ENCODE results near the gene NKX2-3.

Gene NKX2-3

DNA sequence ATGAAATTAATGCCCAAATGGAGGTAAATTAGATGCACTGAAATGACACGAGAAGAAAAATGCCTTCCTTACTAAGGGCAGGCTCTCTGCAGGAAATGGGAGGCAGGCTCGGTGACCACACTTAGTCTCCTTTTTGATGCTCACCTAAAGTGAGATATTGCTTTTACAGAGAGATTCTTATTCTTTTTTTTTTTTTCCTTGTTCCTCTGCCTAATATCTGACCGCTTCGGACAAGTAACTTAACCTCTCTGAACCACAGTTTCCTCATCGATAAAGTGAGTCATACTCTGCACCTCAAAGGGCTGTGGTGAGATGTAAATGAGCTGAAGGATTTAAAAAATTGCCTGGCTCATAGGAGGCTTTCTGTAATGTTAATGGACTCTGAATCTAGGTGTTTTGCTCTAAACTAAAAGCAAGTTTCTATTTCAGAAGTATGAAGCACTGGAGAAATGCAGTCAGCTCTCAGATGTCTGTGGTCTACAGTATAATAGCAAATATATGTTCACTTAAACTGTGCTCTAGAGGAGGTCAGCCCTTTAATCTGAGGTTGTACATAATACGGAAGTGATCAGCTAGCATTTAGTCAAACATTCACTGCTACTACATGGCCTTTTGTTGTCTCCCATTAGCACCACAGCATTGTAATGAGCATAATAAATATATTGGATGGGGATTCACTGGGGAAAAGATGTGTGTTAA is 23.2 kb downstream of the NKX2-3 start:
- DNase-seq (ENCODE audit: low read depth): no peak
- H3K4me3 ChIP-seq (ENCODE audit: low read length): no peak overlapping the region
- TF ChIP-seq, protein P1, sequence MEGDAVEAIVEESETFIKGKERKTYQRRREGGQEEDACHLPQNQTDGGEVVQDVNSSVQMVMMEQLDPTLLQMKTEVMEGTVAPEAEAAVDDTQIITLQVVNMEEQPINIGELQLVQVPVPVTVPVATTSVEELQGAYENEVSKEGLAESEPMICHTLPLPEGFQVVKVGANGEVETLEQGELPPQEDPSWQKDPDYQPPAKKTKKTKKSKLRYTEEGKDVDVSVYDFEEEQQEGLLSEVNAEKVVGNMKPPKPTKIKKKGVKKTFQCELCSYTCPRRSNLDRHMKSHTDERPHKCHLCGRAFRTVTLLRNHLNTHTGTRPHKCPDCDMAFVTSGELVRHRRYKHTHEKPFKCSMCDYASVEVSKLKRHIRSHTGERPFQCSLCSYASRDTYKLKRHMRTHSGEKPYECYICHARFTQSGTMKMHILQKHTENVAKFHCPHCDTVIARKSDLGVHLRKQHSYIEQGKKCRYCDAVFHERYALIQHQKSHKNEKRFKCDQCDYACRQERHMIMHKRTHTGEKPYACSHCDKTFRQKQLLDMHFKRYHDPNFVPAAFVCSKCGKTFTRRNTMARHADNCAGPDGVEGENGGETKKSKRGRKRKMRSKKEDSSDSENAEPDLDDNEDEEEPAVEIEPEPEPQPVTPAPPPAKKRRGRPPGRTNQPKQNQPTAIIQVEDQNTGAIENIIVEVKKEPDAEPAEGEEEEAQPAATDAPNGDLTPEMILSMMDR (conservative IDR thresholded peaks at IDR 0.05; ENCODE audit: low read depth, low read length): no peak

DNA sequence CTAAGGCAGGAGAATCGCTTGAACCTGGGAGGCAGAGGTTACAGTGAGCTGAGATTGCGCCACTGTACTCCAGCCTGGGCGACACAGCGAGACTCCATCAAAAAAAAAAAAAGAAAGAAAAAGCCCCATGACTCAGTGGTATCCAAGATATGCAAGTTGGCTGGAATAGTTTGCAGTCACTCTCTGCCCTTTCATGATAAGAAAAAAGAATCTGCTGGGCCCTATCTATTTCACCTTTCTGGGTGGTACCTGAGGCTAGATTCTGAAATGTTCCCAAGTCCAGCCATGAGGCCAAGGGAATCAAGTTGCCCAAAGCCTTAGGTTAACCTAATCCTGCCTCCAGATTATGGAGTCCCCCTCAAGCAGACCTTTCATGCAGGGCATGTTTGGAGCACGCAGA is 24.3 kb downstream of the NKX2-3 start:
- H3K4me3 ChIP-seq (ENCODE audit: low read length): no peak overlapping the region
- TF ChIP-seq, protein P1 (conservative IDR thresholded peaks at IDR 0.05; ENCODE audit: low read depth, low read length): no peak
- DNase-seq (ENCODE audit: low read depth): no peak

DNA sequence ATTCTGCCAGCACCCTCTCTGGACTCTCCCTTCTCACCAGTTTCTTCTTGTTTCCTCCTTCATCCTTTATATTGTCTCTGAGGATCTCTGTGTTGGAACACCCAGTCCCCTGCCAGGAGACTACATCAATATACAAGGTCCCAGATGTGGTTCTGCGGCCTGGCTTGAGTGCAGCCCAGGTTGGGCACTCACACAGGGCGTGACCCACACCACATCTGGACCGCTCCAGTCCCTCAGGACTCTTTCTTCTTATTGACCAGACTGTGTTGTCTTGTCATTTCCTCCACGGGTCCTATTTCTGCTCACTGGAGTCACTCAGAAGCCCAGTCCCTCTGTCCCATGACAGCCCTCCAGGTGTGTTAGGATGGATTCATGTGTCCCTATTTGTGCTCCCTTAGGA is 26.0 kb downstream of the NKX2-3 start:
- no peak overlapping the region for H3K4me3 ChIP-seq (ENCODE audit: low read length)
- TF ChIP-seq, protein P1 (conservative IDR thresholded peaks at IDR 0.05; ENCODE audit: low read depth, low read length): no peak
- DNase-seq (ENCODE audit: low read depth): no peak

DNA sequence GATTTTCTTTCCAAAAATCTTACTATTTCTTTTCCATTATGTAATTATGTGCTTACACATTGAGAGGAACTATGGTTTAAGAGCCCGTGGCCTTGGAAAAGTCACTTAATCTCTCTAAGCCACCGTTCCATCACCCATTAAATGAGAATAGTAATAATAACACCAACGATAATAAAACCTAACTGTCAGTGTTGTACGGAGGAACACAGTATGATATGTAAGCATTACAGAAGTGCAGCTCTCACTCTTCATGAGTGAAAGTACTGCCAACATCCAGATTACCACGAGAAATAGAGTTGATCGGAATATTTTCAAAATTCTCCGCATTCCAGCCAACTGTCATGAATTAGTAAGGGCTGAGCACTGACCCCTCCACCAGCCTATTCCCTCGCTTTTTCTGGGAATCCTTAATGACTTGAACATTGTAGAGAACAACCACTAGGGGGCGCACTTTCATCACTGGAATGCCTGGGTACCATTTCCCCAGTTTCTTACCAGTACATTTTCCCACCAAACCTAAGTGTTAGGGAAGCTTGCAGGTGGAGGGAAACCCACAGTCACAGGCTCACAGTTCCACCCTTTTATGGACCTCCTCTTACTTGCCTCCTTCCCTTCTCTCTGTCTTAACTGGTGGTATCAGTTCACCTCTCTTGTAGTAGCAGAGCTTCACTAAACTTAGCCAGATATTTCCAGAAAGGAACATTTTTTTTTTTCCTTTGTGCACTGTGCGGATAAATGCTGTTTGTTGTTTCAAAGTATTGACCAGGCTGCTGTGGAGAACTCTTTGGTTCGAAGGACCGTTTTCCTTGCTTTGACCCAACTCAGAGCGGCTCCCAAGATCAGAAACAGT is 27.8 kb downstream of the NKX2-3 start:
- DNase-seq (ENCODE audit: low read depth): peak; percentile 6
- no peak overlapping the region for H3K4me3 ChIP-seq (ENCODE audit: low read length)
- TF ChIP-seq, protein P1 (conservative IDR thresholded peaks at IDR 0.05; ENCODE audit: low read depth, low read length): peak; percentile 76

DNA sequence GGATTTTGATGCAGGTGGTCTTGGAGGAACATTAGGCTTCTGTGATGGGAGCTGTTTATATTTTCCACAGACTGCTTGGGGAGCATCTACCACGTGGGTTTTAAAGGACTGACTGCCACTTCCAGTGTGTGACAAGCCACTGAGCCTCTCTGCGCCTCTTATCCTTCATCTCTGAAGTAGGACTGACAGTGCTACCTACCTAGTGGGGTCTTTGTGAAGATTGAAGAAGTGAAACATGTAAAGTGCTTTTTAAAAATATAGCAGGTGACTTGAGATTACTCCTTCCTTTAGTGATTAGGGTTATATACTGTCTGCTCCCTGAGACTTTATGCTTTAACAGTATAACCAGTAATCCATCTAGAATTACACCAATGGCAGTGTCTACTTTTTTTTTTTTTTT is 29.9 kb downstream of the NKX2-3 start:
- TF ChIP-seq, protein P1 (conservative IDR thresholded peaks at IDR 0.05; ENCODE audit: low read depth, low read length): no peak
- no peak for DNase-seq (ENCODE audit: low read depth)

DNA sequence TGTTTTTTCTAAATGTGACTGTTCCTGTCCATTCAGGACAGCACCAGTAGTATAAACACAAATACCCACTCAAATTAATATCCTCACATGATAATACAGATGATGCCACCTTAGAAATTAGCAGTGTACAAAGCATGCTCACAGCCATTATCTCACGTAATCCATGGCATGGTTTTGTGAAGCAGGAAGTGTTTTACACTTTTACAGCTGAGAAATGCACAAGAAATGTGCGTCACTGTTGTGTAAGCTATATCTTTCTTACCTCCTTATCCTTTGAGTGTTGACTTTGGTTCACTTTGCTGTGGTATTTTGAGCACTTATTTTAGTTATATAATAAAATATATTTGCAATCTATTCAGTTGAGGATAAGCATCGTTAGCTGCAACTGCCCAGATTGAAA is 31.6 kb downstream of the NKX2-3 start:
- no peak for DNase-seq (ENCODE audit: low read depth)
- no peak overlapping the region for H3K4me3 ChIP-seq (ENCODE audit: low read length)
- TF ChIP-seq, protein P1 (conservative IDR thresholded peaks at IDR 0.05; ENCODE audit: low read depth, low read length): no peak

More for the DNA sequence above, 29.9 kb downstream of the NKX2-3 start:
- H3K4me3 ChIP-seq (ENCODE audit: low read length): no peak overlapping the region
